ENCODE data around the gene NCKAP5.

DNA sequence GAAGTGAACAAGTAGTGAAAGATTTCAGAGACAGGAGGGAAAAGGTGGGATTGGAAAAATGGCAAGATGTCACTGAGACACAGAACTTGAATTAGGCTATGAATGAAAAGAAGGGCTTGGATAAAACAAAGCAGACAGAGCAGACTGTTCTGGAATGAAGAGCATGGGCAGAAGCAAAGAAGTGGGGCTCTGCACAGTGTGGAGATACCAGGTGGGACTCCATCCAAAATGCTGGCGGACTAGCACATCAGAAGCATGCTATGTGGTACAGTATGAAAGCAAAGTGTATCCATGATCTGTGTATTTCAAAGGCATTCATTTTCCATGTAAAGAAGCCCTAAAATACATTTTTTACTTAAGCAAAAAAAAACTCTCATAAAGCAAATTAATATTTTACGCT, 487.4 kb downstream of the NCKAP5 start:
- TF ChIP-seq POLR2A (IDR thresholded peaks at IDR 0.05): no peak
- TF ChIP-seq, protein P1, sequence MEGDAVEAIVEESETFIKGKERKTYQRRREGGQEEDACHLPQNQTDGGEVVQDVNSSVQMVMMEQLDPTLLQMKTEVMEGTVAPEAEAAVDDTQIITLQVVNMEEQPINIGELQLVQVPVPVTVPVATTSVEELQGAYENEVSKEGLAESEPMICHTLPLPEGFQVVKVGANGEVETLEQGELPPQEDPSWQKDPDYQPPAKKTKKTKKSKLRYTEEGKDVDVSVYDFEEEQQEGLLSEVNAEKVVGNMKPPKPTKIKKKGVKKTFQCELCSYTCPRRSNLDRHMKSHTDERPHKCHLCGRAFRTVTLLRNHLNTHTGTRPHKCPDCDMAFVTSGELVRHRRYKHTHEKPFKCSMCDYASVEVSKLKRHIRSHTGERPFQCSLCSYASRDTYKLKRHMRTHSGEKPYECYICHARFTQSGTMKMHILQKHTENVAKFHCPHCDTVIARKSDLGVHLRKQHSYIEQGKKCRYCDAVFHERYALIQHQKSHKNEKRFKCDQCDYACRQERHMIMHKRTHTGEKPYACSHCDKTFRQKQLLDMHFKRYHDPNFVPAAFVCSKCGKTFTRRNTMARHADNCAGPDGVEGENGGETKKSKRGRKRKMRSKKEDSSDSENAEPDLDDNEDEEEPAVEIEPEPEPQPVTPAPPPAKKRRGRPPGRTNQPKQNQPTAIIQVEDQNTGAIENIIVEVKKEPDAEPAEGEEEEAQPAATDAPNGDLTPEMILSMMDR (IDR thresholded peaks at IDR 0.05): no peak
- no peak for TF ChIP-seq EP300 (IDR thresholded peaks at IDR 0.05)
